MCF 10A (cell line): ENCODE results near the gene GALNT10. TPM values are rescaled to one million over a fixed set of nuclear protein-coding genes. Genes with fewer than 3 reads are reported as not detected.
A peak's percentile ranks its signal among the peaks of the same experiment; 100 is the strongest.

Experiments used
- BruUV-seq: library from RNA; stranded (reverse); fragments of 400-500 nt; replicated peaks from 2 replicates; lab custom pipeline; 2021; lab: Mats Ljungman, UMichigan
- CTCF ChIA-PET: fragments of 300-600 bp; sonication (Branson Sonifier 250); formaldehyde crosslinking; extraction: SDS; loops from one replicate; lab custom pipeline; 2021; ENCODE audit warnings: antibody characterized with exemption, inconsistent platforms; lab: Yijun Ruan, JAX
- POLR2A ChIA-PET: fragments of 300-600, 350-650 bp; sonication (Branson Sonifier 250); formaldehyde crosslinking; extraction: SDS; loops from one replicate; lab custom pipeline; 2020; ENCODE audit warnings: antibody characterized with exemption, inconsistent platforms; lab: Yijun Ruan, JAX
- DNase-seq: peaks from one replicate; pipeline ENCODE4 v3.0.0-alpha.2; 2018; ENCODE audit not compliant: unreplicated experiment
- H3K27ac Mint-ChIP-seq: one replicate; pipeline ENCODE4 v1.8.0; 2022; ENCODE audit warnings: mild to moderate bottlenecking, low read depth, mixed read lengths; ENCODE audit not compliant: unreplicated experiment
- H3K27me3 Mint-ChIP-seq: one replicate; pipeline ENCODE4 v1.8.0; 2022; ENCODE audit warnings: mixed read lengths; ENCODE audit not compliant: insufficient read depth, unreplicated experiment
- H3K36me3 Mint-ChIP-seq: one replicate; pipeline ENCODE4 v1.8.0; 2022; ENCODE audit warnings: mild to moderate bottlenecking, moderate library complexity, mixed read lengths; ENCODE audit not compliant: insufficient read depth, unreplicated experiment
- H3K4me1 Mint-ChIP-seq: one replicate; pipeline ENCODE4 v1.8.0; 2022; ENCODE audit warnings: mixed read lengths; ENCODE audit not compliant: insufficient read depth, unreplicated experiment
- H3K4me3 Mint-ChIP-seq: one replicate; pipeline ENCODE4 v1.8.0; 2022; ENCODE audit warnings: mild to moderate bottlenecking, moderate library complexity, mixed read lengths; ENCODE audit not compliant: unreplicated experiment
- H3K9me3 Mint-ChIP-seq: one replicate; pipeline ENCODE4 v1.8.0; 2022; ENCODE audit warnings: mixed read lengths; ENCODE audit not compliant: unreplicated experiment
- CTCF ChIP-seq: fragments of 200-600 bp; IDR thresholded peaks from one replicate; pipeline ENCODE4 v1.8.0; 2022; ENCODE audit warnings: antibody characterized with exemption, mild to moderate bottlenecking; ENCODE audit not compliant: unreplicated experiment
- intact Hi-C: fragments of 100-400 bp; cut with micrococcal nuclease; formaldehyde crosslinking; loops from 2 replicates; pipeline ENCODE4 v1.14.1; 2022
- total RNA-seq: library from RNA; stranded (reverse); gene quantifications from 2 replicates; pipeline ENCODE4 v1.2.3, GENCODE V29; 2022

GALNT10 gene
- total RNA-seq, 1 experiment from 2014 or later = 57.4 TPM

GRCh38 chr5:154405078-154405792 is 214.7 kb downstream of the GALNT10 start:
- Mint-ChIP-seq H3K36me3 (peaks cover 10% of the 10 kb centered on the region), H3K27me3 (no peaks in the 10 kb centered on the region), H3K9me3 (no peaks in the 10 kb centered on the region), H3K4me1 (peaks cover 7% of the 10 kb centered on the region), H3K27ac (no peak overlapping the region), H3K4me3 (peak overlapping the region; percentile 51)
- intact Hi-C loops = loop anchor here (1.0 to 5.0 kb wide), 5 partner anchors 72 to 431 kb away; no protein-coding TSS in a partner anchor
- peak; percentile 85 for DNase-seq
- peak; percentile 98 for TF ChIP-seq CTCF
- ChIA-PET POLR2A (interaction anchor here (0.6 to 2.2 kb wide), 9 partner anchors 25 to 330 kb away, joined by 3 to 29 read pairs (median 3); partner anchors contain the start of gene GALNT10), CTCF (interaction anchor here (0.6 to 6.9 kb wide), 87 partner anchors 8 to 1221 kb away, joined by 3 to 265 read pairs (median 4); partner anchors contain the start of gene GALNT10)
- no TSS peak for BruUV-seq

- Mint-ChIP-seq H3K27me3 (no peaks in the 10 kb centered on the region), H3K27ac (no peak overlapping the region), H3K36me3 (peaks cover 10% of the 10 kb centered on the region), H3K4me1 (peaks cover 7% of the 10 kb centered on the region), H3K4me3 (no peak overlapping the region), H3K9me3 (no peaks in the 10 kb centered on the region)
- CTCF ChIA-PET = interaction anchor here (0.7 to 6.9 kb wide), 26 partner anchors 9 to 382 kb away, joined by 3 to 265 read pairs (median 8); partner anchors contain the start of gene GALNT10
- no peak for DNase-seq
- BruUV-seq = no TSS peak
- no peak for TF ChIP-seq CTCF
- POLR2A ChIA-PET = interaction anchor here (0.6 to 1.6 kb wide), 2 partner anchors 38 to 212 kb away, joined by 3 to 8 read pairs; no protein-coding TSS in a partner anchor
- intact Hi-C loops = loop anchor here (5.0 kb wide), 1 partner anchor 206 kb away; no protein-coding TSS in a partner anchor
These were observed 215.7 kb downstream of the GALNT10 start for GRCh38 chr5:154406231-154406630.

GRCh38 chr5:154406826-154407225 is 216.3 kb downstream of the GALNT10 start:
- H3K9me3 Mint-ChIP-seq = no peaks in the 10 kb centered on the region
- CTCF ChIA-PET = interaction anchor here (0.6 to 6.9 kb wide), 8 partner anchors 8 to 334 kb away, joined by 3 to 265 read pairs (median 5); partner anchors contain the start of gene GALNT10
- H3K4me3 Mint-ChIP-seq = no peak overlapping the region
- no peak for TF ChIP-seq CTCF
- BruUV-seq = no TSS peak
- H3K36me3 Mint-ChIP-seq = peaks cover 10% of the 10 kb centered on the region
- no peaks in the 10 kb centered on the region for H3K27me3 Mint-ChIP-seq
- intact Hi-C loops = loop anchor here (5.0 kb wide), 1 partner anchor 205 kb away; no protein-coding TSS in a partner anchor
- no peak for DNase-seq
- POLR2A ChIA-PET = no interaction called here
- H3K27ac Mint-ChIP-seq = no peak overlapping the region
- peaks cover 7% of the 10 kb centered on the region for H3K4me1 Mint-ChIP-seq

GRCh38 chr5:154408811-154409210 is 218.3 kb downstream of the GALNT10 start:
- peaks cover 16% of the 10 kb centered on the region for H3K36me3 Mint-ChIP-seq
- ChIA-PET POLR2A (interaction anchor here (0.6 kb wide), 1 partner anchor 341 kb away, joined by 3 read pairs; no protein-coding TSS in a partner anchor), CTCF (interaction anchor here (0.6 to 6.6 kb wide), 10 partner anchors 12 to 336 kb away, joined by 3 to 265 read pairs (median 4); no protein-coding TSS in a partner anchor)
- H3K4me3 Mint-ChIP-seq = no peak overlapping the region
- H3K9me3 Mint-ChIP-seq = no peaks in the 10 kb centered on the region
- BruUV-seq = no TSS peak
- DNase-seq = no peak
- peaks cover 7% of the 10 kb centered on the region for H3K4me1 Mint-ChIP-seq
- TF ChIP-seq CTCF = no peak
- intact Hi-C loops = loop anchor here (5.0 kb wide), 1 partner anchor 203 kb away; no protein-coding TSS in a partner anchor
- H3K27ac Mint-ChIP-seq = no peak overlapping the region
- no peaks in the 10 kb centered on the region for H3K27me3 Mint-ChIP-seq
